ENCODE results near the gene CPT1A.

CPT1A gene

DNA sequence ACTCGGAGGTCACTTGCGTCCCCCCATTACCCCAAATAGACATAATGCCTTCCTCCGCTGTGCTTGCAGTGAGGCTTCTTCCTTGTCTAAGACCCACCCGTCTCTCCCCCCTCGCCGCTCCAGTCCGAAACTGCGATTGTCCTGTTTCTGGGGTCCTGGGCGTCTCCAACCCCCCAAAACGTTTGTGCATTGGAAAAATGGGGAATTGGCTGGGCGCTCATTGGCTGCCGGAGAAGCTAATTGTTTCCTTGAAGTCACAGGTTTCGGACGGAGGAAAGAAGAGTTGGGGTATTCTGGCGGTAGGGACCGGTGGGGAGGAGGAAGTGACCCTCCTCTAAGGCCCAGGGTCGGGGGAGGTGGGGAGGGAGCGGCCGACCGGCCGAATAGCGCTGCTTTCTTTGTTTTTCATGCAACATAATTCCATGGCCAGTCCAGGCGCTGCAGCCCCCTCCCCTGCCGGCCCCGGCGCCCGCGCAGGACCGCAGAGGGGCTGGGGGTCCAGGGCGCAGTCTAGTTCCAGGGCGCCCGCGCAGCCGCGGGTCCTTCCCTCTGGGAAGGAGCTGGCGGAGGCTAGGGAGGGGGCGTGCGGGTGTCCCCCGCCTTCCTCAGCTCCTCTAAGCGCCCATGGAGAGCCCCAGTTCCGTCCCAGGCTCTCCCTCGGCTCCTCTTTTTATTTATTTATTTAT, 12.7 kb upstream of the CPT1A start:
- DNase-seq (ENCODE audit: low read depth), result no peak

DNA sequence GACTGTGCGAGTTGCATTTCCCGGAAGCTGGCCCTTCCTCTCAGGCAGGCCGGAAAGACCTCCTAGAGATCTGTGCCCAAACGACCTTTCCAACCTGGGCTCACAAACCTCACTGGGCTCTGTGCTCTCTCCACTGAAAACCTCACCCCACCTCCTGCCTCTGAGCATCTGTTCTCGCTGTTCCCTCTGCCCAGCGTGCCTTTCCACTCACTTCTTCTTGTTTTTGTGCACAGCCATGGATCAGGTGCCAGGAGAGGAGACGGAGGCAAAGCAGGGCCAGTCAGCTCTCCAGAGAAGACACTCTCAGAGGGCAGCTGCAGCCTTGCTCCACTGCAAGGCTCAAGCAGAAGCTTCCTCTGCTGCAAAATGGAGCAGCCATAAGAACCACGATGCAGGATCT, 10.9 kb upstream of the CPT1A start:
- no peak for DNase-seq (ENCODE audit: low read depth)

DNA sequence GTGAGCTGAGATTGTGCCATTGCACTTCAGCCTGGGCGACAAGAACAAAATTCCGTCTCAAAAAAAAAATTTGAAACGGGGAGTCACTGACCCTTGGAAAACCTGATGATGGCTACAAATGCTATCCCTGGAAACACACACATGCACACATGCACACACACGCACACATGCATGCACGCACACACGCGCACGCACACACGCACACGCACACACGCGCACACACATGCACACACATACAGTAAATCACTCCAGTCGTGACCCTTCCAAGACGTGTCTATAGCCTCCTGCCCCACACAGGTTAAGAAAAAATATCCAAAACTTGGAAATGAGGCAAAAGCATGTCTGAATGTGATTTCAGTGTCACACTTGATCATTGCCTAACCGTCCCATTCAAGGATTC, 6.7 kb upstream of the CPT1A start:
- DNase-seq (ENCODE audit: low read depth), result no peak

DNA sequence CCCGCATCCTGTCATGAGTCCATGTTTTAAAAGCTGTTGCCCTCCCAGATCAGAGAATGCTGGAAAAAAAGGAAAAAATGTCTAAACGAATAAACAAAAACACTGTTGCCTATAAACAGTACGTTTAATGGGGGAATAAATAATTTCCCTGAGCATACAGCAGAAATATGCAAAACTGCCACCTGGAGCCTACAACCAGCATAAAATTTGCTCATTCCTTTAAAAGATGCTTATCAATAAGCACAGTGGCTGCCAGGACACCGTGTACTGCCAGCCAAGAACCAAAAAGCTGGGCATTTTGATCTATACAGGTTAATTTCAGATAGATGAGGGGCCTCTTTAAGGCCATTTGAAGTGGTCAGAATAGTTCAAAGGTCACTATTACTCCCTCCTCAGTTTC, 5.7 kb upstream of the CPT1A start:
- no peak for DNase-seq (ENCODE audit: low read depth)

DNA sequence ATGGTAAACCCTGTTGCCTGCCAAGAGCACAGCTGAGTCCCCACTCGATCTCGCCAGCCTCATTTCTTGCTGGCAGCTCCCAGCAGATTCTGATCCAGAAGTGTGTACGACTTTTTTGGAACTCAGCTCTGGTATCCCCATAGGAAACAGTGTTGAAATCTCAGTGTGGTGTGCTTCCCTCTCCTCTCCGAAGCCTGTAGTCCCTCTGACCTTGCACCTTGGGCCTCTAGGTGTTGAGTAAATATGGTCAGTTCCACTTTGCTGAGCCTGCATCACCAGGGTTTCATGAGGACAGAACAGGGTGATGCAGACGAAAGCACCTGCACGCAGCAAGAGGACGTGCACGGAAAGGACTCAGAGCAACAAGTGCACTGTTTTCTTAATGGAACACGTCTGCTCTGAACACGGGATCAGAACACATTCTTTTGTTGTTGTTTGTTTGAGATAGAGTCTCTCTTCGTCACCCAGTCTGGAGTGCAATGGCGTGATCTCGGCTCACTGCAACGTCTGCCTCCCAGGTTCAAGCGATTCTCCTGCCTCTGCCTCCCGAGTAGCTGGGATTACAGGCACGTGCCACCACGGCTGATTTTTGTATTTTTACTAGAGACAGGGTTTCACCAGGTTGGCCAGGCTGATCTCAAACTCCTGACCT, 3.8 kb upstream of the CPT1A start:
- no peak for DNase-seq (ENCODE audit: low read depth)

DNA sequence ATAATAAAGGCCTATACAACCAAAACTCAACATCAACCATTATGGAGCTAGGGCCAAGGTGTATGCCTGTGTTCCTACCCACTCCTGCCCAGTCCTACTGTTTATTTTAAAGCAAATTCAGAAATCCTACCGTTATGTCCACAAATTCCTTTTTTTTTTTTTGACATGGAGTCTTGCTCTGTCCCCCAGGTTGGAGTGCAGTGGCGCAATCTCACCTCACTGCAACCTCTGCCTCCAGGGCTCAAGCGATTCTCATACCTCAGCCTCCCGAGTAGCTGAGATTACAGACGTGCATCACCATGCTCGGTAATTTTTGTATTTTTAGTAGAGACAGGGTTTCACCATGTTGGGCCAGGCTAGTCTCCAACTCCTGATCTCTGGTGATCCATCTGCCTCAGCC, 3.1 kb upstream of the CPT1A start:
- DNase-seq (ENCODE audit: low read depth), result no peak

DNA sequence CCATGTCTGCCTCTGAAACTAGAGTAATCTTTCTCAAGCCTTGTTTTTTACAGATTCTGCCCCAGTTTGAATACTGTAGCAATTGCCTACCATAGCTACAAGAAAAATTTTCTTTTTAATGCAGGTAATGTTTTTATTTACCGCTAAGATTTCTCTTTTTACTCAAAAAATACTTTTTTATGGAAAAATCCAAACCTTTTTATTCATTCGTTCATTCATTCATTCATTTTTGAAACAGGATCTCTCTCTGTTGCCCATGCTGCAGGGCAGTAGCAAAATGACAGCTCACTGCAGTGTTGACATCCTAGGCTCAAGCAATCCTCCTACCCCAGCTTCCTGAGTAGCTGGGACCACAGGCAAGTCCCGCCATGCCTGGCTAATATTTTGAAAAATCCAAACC, 2.7 kb upstream of the CPT1A start:
- DNase-seq (ENCODE audit: low read depth), result no peak

DNA sequence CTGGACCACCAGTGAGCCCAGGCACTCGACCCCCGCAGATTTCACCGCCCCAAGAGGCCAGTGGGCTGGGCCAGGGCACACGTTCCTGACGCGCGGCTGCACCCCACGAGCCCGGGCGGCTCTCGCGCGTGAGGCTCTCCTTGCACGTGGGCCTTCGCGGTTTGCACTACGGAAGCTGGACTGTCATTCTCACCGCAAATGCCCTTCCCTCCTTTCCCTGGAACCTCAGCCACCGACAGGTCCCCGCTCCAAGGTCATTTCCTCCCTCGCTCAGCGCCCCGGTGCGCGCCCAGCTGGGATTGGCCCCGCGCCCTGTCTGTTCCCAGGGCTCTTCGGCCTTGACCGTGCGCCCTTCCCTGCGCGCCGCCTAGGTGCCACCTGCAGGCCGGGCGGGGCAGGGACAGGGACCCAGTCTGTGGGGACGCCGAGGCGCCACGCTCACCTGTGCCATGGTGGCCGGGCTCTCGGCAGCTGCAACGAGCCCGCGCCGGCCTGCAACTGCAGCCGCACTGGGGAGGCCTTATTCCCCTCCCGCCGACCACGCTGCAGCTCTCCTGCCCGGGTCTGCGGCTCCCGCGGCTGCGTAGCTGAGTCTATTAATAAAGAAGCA, 2.1 kb upstream of the CPT1A start:
- DNase-seq (ENCODE audit: low read depth), result no peak

DNA sequence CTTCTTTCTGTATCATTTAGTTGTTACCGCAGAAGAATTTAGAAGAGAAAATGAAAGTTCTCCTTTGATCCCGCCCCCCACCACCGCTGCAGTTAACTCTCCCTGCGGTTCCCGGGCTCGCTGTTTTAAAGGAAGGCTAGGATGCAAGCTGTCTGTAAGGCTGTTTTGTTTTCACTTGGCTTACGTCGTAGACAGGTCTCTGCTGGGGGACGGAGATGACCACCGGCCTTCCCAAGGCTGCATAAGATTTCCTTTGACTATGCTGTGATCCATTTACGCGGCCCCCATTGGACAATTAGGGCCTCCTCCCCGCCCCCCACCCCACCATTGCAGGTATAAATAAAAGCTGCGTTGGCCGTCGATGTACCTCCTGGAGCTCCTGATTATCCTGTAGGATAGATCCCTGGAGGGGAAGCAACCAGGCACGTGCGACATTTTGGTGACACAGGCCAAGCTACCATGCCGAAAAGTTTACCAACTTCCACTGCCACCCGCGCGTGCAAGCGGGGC, 1.4 kb upstream of the CPT1A start:
- DNase-seq (ENCODE audit: low read depth), result no peak

DNA sequence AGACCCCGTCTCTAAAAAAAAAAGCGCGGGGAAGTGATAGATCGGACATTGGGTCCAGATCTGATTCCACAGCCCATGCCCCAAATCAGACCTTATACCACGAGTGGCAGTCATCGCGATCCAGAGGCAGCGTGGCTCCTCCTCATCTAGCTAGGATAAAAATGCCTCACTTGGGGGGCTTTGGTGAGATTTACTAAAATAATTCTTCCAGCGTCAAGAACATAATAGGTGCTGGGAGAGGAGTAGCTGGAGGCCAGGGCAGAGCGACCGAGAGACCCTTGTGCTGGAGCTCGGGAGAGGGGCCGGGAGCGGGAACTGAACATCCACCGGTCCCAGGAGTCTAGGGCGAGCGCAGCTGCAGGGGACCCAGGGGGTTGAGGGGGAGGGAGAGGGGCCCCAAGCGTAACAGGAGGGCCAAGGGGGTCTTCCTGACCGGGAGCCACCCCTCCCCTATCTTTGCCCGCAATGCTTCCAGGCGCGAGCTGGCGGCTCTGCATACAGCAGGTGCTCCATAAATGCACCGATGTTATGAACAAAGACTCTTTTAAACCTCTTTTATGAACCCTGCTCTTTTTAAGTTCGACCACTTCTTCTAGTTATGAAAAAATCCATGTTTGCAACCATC, 823 bp upstream of the CPT1A start:
- no peak for DNase-seq (ENCODE audit: low read depth)

DNA sequence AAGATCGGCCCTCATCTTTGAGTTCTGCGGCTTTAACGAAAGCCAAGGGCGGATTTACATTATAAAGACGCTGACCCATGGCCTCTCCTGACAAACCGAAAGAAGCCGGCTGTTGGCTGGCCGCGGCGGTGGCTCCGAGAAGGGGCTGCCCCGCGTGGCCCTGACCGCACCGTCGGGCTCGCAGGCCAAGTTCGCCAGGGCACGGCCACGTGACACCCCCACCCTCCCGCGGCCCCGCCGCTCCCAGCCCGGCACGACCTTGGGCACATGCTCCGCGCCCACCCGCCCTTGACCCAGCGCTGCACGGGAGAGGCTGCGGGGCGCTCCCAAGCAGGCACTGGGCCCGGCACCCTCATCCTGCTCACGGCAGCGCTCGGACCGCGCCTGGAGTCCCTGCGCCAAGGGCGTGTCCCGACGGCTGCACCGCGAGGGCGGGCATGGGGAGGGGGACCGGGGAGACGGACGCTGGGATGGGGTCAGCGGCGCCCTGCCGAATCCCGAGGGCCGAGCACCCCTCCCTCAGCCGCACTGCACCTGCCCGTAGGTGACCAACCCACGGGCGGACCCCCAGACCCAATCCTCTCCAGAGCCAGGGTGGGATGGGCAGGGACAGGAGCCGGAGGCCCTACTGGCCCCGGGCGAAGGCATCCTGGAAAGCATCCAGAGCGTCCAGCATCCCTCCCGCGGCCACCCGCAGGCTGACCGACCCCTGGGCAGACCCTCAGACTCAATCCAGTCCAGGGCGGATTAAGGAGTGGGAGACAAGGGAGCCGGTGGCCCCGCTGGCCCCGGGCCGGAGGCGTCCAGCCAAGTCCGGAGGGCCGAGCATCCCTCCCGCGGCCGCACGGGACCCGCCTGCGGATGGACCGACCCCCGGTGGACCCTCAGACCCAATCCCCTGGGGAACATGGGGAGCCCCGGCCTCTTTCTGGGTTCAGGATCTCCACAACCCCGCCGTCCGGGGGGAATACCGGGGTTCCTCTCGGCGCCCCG, 759 bp downstream of the CPT1A start:
- no peak for DNase-seq (ENCODE audit: low read depth)

DNA sequence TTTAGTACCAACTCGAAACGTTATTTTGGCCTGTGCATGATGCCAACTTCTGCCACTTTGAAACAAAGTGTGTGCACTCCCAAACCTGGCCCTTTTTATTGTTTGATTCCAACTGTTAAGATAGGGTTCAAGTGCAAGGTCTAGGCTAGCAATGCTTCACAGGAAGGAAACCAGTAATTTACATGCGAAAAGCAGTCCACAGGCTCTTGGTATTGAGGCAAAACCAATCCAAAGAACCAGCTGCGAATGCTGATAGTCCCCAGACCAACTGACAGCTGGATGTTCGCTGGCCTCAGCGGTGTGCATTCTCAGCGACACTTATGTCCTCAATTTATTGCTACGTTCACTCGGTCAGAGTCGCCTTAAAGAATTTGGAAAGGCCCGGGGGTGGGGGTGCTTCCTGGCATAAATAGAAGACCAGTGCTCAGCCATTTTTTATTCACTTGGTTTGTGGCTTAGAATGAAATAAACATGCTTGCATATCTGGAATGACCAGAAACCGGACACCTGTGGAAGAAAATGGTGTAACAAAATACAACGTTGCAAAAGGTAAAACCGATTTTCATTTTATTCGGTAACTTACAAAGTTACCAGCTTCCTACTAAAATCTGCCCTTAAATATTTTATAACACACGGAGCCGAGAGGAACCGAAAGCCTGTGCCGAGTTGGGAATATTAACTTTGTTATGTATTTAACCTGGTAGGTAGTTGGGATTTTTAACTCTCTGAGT, 1.6 kb downstream of the CPT1A start:
- no peak for DNase-seq (ENCODE audit: low read depth)

DNA sequence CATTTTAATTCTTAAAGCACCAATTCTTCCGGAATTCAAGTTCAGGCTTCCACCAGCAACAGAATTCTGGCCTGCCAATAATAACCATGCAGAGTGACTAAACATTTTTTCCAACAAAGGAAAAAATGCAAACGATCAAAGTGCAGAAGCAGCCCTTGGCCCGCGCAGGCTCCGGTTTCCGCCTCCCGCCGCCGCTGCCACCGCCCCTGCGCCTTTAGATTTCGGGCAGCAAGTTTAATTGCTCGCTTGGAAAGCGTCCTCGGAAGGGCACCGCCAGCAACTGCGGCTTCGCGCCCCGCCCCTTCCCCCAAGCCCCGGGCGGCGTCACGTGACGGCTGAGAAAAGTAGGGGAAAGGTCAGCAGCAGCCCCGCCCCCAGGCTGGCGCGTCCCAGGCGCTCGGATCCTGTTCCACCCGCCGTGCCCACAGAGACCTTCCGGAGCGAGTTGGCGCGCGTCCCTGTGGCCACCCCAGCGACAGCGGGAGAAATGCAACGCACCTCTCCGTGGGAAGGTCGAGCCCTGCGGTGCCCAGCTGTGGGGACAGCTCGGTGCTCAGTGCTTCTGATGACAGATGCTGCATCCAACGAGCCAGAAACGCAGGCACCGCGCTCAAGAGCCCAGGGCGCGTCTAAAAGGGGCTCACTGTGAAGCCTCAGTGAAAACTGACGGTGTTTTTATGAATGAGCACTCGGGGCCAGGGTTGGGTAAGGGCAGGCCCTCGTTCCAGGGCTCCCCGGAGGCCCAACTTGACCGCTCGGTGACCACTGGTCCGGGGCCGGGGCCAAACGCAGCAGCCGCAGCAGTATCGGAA, 2.5 kb downstream of the CPT1A start:
- peak; percentile 89 for DNase-seq (ENCODE audit: low read depth)

DNA sequence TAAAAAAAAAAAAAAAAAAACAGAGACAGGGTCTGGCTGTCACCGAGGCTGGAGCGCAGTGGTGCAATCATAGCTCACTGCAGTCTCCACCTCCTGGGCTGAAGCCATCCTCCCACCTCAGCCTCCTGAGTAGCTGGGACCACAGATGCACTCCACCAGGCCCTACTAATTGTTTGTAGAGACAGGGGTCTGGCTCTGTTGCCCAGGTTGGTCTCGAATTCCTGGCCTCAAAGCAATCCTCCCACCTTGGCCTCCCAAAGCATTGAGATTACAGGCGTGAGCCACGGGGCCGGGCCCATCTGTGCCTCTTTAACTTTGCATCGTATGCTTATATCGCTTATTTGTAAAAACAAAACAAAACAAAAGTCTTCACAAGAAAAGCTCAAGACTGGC, 3.1 kb downstream of the CPT1A start:
- no peak for DNase-seq (ENCODE audit: low read depth)

DNA sequence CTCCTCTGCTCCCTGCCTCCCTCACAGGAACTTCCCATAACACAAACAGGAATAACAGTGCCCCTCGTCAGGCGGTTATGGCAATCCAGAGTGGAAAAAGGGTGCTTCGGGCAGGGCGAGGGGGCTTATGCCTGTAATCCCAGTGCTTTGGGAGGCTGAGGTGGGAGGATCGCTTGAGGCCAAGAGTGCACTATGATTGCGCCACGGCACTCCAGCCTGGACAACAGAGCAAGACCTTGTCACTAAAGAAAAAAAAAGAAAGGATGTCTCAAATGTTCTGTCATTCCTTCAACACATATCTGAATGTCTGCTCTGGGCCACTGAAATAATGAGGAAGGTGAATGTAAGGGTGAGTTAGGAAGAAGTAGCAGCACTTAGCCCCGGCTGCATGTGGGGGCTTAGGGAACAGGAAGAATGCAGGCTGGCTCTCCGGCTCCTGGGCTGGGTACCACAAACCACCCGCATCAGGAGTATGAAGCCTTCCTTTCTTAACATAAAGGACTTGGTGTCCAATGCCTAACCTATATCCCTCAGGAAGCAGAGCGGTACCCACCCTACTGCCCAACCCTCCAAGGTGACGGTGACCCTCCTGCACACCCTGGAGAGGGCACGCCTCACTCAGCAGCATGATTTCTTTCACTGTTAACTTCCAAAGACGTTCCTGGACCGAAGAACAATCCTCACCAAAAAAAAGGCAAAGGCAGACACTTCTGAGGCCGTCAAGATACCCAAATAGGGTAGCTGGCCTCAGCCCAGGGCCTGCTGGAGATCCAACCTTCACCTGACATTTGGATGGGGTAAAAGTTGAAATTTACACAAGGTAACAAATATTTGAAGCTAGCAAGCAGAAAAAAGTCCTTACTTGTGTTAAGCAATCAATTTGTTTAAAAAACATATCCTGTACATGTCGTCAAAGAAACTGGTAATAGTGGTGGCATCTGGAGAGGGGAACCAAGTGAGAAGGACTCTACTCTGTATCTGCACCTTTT, 3.8 kb downstream of the CPT1A start:
- DNase-seq (ENCODE audit: low read depth), result no peak

DNA sequence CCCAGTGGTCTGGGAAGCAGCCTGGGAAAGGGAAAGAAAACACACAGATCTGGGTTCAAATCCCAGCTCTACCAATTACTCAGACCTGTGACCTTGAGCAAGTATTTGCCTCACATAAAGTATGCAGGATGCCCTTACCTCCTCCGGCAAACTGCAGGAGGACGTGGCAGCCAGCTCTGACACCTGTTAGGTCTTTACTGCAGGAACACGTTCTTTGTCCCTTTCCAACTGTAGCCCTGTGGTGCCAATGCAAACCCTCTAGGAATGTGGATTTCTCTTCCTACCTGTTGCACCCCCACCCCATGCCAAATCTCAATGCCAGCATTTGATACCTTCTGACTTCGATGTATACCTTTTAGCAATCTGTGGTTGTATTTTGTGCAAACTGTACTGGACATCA, 6.0 kb downstream of the CPT1A start:
- no peak for DNase-seq (ENCODE audit: low read depth)

DNA sequence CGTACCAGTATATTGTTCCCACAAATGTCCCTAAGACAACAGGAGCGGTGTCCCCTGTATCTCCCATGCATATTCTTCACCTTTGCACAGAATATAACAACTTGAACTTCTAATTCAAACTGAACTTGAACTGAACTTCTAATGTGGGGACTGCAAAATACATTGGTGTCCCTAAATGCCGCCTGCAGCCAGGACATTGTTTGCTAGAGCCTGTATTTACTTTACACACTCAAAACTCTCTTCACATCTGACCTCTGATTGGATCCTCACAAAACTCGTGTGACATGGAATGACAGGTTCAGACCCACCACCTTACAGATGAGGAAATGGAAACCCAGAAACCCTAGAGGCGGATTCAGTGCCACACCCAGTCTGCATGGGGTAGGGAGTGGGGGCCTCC, 6.4 kb downstream of the CPT1A start:
- no peak for DNase-seq (ENCODE audit: low read depth)

DNA sequence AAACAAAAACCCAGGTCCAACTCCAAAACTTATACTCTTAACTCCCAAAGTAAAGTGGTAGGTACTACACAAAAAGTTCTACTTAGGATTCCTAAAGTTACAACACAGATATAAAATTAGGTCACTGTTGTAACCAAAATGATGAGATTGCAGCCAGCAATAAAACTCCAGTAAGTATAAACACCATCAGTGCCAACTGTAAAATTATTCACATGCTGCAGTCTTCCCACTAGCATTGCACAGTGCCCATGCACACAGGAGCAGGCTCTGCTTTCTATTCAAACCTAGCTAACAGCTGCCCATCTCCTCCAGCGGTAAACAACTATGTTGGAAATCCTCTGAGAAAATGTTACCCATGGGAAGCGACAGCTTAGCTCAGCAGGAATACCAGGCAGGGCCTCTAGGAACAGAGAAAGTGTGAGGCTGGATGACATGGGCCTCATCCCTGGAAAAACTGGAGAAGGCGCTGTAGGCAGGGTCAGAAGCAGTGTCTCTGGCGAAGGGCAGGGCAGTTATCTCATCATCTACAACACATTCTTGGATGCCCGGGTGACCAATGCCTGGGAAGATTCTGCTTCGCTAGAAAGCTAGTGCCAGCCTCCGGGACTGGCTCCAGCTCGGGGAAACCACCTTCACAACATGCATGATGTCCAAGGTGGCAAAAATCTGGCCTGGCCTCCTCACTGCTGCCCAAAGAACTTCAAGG, 9.1 kb downstream of the CPT1A start:
- DNase-seq (ENCODE audit: low read depth), result no peak

Data from stimulated activated CD8-positive, alpha-beta memory T cell treated with anti-CD3 and anti-CD28 coated beads, Interleukin-7, amount 100 ng/mL, for 24 hours (primary cell).